ENCODE results near the gene RHBDD1.

RHBDD1 gene

GRCh38 chr2:226971084-226971483, 135.2 kb downstream of the RHBDD1 start:
- TF ChIP-seq EZH2phosphoT487 (conservative IDR thresholded peaks at IDR 0.05; ENCODE audit: low read length) (no peak), CTCF (IDR thresholded peaks at IDR 0.05; ENCODE audit: insufficient read depth, low read length, poor library complexity, severe bottlenecking) (no peak)
- Histone ChIP-seq H3K4me2 (ENCODE audit: low read depth, low read length, poor library complexity, severe bottlenecking) (peak overlapping the region; percentile 93), H3K79me2 (ENCODE audit: insufficient read depth, low read length) (peaks cover 3% of the 10 kb centered on the region; the same call in 1 of the 2 replicates), H3K9me2 (replicated peaks; ENCODE audit: insufficient read depth, low read length) (no peaks in the 10 kb centered on the region), H3K36me3 (ENCODE audit: low read length) (no peaks in the 10 kb centered on the region), H3K4me3 (ENCODE audit: insufficient read depth, low read length, poor library complexity, severe bottlenecking) (peak overlapping the region; percentile 44), H3K27me3 (ENCODE audit: low read length) (no peaks in the 10 kb centered on the region), H3K9me3 (ENCODE audit: insufficient read depth, low read length) (no peaks in the 10 kb centered on the region), H4K20me1 (ENCODE audit: low read depth, low read length) (no peaks in the 10 kb centered on the region), H2AFZ (ENCODE audit: low read depth, low read length, severe bottlenecking) (no peak overlapping the region), H3F3A (ENCODE audit: insufficient read depth) (peaks cover 39% of the 10 kb centered on the region), H3K9ac (ENCODE audit: low read length) (peak overlapping the region; percentile 51), H3K27ac (ENCODE audit: low read depth, low read length) (peak overlapping the region; percentile 97)

- Histone ChIP-seq H3K27ac (ENCODE audit: low read depth, low read length) (peak overlapping the region; percentile 97), H3K9me2 (replicated peaks; ENCODE audit: insufficient read depth, low read length) (no peaks in the 10 kb centered on the region), H3K27me3 (ENCODE audit: low read length) (no peaks in the 10 kb centered on the region), H2AFZ (ENCODE audit: low read depth, low read length, severe bottlenecking) (no peak overlapping the region), H3K9ac (ENCODE audit: low read length) (peak overlapping the region; percentile 51), H4K20me1 (ENCODE audit: low read depth, low read length) (no peaks in the 10 kb centered on the region), H3K79me2 (ENCODE audit: insufficient read depth, low read length) (peaks cover 3% of the 10 kb centered on the region; the same call in 1 of the 2 replicates), H3K4me3 (ENCODE audit: insufficient read depth, low read length, poor library complexity, severe bottlenecking) (peak overlapping the region; percentile 33), H3K9me3 (ENCODE audit: insufficient read depth, low read length) (no peaks in the 10 kb centered on the region), H3K4me2 (ENCODE audit: low read depth, low read length, poor library complexity, severe bottlenecking) (peak overlapping the region; percentile 93), H3F3A (ENCODE audit: insufficient read depth) (peaks cover 39% of the 10 kb centered on the region), H3K36me3 (ENCODE audit: low read length) (no peaks in the 10 kb centered on the region)
- TF ChIP-seq EZH2phosphoT487 (conservative IDR thresholded peaks at IDR 0.05; ENCODE audit: low read length), result no peak
- TF ChIP-seq CTCF (IDR thresholded peaks at IDR 0.05; ENCODE audit: insufficient read depth, low read length, poor library complexity, severe bottlenecking), result no peak
These were observed 135.9 kb downstream of the RHBDD1 start for GRCh38 chr2:226971770-226972169.

- Histone ChIP-seq H3K4me3 (ENCODE audit: insufficient read depth, low read length, poor library complexity, severe bottlenecking) (no peak overlapping the region), H3K79me2 (ENCODE audit: insufficient read depth, low read length) (peaks cover 3% of the 10 kb centered on the region; the same call in 1 of the 2 replicates), H2AFZ (ENCODE audit: low read depth, low read length, severe bottlenecking) (no peak overlapping the region), H3K9me3 (ENCODE audit: insufficient read depth, low read length) (no peaks in the 10 kb centered on the region), H3F3A (ENCODE audit: insufficient read depth) (peaks cover 30% of the 10 kb centered on the region), H3K9me2 (replicated peaks; ENCODE audit: insufficient read depth, low read length) (no peaks in the 10 kb centered on the region), H3K36me3 (ENCODE audit: low read length) (no peaks in the 10 kb centered on the region), H3K27ac (ENCODE audit: low read depth, low read length) (no peak overlapping the region), H3K4me2 (ENCODE audit: low read depth, low read length, poor library complexity, severe bottlenecking) (no peak overlapping the region), H4K20me1 (ENCODE audit: low read depth, low read length) (no peaks in the 10 kb centered on the region), H3K9ac (ENCODE audit: low read length) (no peak overlapping the region), H3K27me3 (ENCODE audit: low read length) (no peaks in the 10 kb centered on the region)
- TF ChIP-seq CTCF (IDR thresholded peaks at IDR 0.05; ENCODE audit: insufficient read depth, low read length, poor library complexity, severe bottlenecking), result no peak
- TF ChIP-seq EZH2phosphoT487 (conservative IDR thresholded peaks at IDR 0.05; ENCODE audit: low read length), result no peak
These were observed 138.0 kb downstream of the RHBDD1 start for GRCh38 chr2:226973816-226974215.

Data from SU-DHL-6 (cell line).